WTC11 (cell line): ENCODE measurements around the gene ERC1. TPM values are rescaled to one million over a fixed set of nuclear protein-coding genes. Genes with fewer than 3 reads are reported as not detected.
A peak's percentile ranks its signal among the peaks of the same experiment; 100 is the strongest.

Experiments used
- ATAC-seq: fragments of 200-7000 bp; cut with Tn5 transposase; 2 replicates; pipeline ENCODE4 v1.10.0; 2021; ENCODE audit warnings: mild to moderate bottlenecking, moderate library complexity
- Bru-seq: library from RNA; stranded (reverse); fragments of 400-500 nt; gene quantifications from one replicate; lab custom pipeline; 2021; lab: Mats Ljungman, UMichigan
- CTCF ChIA-PET: fragments of 300-600 bp; sonication (Branson Sonifier 250); formaldehyde crosslinking; loops from one replicate; lab custom pipeline; 2021; ENCODE audit warnings: antibody characterized with exemption; lab: Charles Lee
- POLR2A ChIA-PET: fragments of 350-600 bp; sonication (Branson Sonifier 250); formaldehyde crosslinking; loops from one replicate; lab custom pipeline; 2021; ENCODE audit warnings: antibody characterized with exemption; lab: Charles Lee
- DNase-seq: peaks from one replicate; pipeline ENCODE4 v3.0.0; 2021; ENCODE audit warnings: low spot score
- H3K27ac Mint-ChIP-seq: 2 replicates; pipeline ENCODE4 v1.8.0; 2021; ENCODE audit warnings: mixed read lengths
- H3K27me3 Mint-ChIP-seq: 2 replicates; pipeline ENCODE4 v1.8.0; 2021; ENCODE audit warnings: low read depth, mild to moderate bottlenecking, moderate library complexity, mixed read lengths
- H3K36me3 Mint-ChIP-seq: 2 replicates; pipeline ENCODE4 v1.8.0; 2021; ENCODE audit warnings: mixed read lengths
- H3K4me1 Mint-ChIP-seq: 2 replicates; pipeline ENCODE4 v1.8.0; 2022; ENCODE audit warnings: mixed read lengths
- H3K4me3 Mint-ChIP-seq: 2 replicates; pipeline ENCODE4 v1.8.0; 2021; ENCODE audit warnings: mild to moderate bottlenecking, moderate library complexity, mixed read lengths
- H3K9me3 Mint-ChIP-seq: 2 replicates; pipeline ENCODE4 v1.8.0; 2021; ENCODE audit warnings: mixed read lengths
- ATF1 ChIP-seq: sonication (generic); formaldehyde crosslinking; IDR thresholded peaks from 2 replicates; pipeline ENCODE4 v1.8.1; 2023; ENCODE audit warnings: mild to moderate bottlenecking, moderate library complexity, missing genetic modification reagents
- ATF3 ChIP-seq: sonication (generic); formaldehyde crosslinking; conservative IDR thresholded peaks from 2 replicates; pipeline ENCODE4 v1.8.1; 2022; ENCODE audit warnings: mild to moderate bottlenecking, missing genetic modification reagents
- CDX4 ChIP-seq: fragments of 250-450 bp; sonication (Bioruptor Pico); IDR thresholded peaks from 2 replicates; pipeline ENCODE4 v1.9.0; 2021; ENCODE audit warnings: moderate library complexity, mild to moderate bottlenecking, inconsistent platforms, borderline replicate concordance
- CREM ChIP-seq: sonication (generic); formaldehyde crosslinking; IDR thresholded peaks from 2 replicates; pipeline ENCODE4 v1.8.1; 2022; ENCODE audit warnings: mild to moderate bottlenecking, missing genetic modification reagents, moderate library complexity
- ESRRA ChIP-seq: sonication (generic); formaldehyde crosslinking; IDR thresholded peaks from 2 replicates; pipeline ENCODE4 v1.8.1; 2022; ENCODE audit warnings: mild to moderate bottlenecking, missing genetic modification reagents, borderline replicate concordance
- ETV6 ChIP-seq: sonication (generic); formaldehyde crosslinking; IDR thresholded peaks from 2 replicates; pipeline ENCODE4 v1.8.1; 2022; ENCODE audit warnings: mild to moderate bottlenecking, missing genetic modification reagents
- GABPB1 ChIP-seq: sonication (generic); formaldehyde crosslinking; IDR thresholded peaks from 2 replicates; pipeline ENCODE4 v1.8.1; 2023; ENCODE audit warnings: mild to moderate bottlenecking, missing genetic modification reagents
- GTF2I ChIP-seq: fragments of 250-450 bp; sonication (Bioruptor Pico); conservative IDR thresholded peaks from 2 replicates; pipeline ENCODE4 v1.4.0; 2021; ENCODE audit warnings: mild to moderate bottlenecking
- IRF2 ChIP-seq: sonication (generic); formaldehyde crosslinking; IDR thresholded peaks from 2 replicates; pipeline ENCODE4 v1.8.0; 2022; ENCODE audit warnings: low read depth, missing genetic modification reagents, borderline replicate concordance
- KAT7 ChIP-seq: sonication (generic); formaldehyde crosslinking; IDR thresholded peaks from 2 replicates; pipeline ENCODE4 v1.8.1; 2023; ENCODE audit warnings: missing genetic modification reagents, mild to moderate bottlenecking, borderline replicate concordance
- SMAD4 ChIP-seq: sonication (generic); formaldehyde crosslinking; IDR thresholded peaks from 2 replicates; pipeline ENCODE4 v1.8.0; 2022; ENCODE audit warnings: mild to moderate bottlenecking, missing genetic modification reagents
- SP1 ChIP-seq: sonication (generic); formaldehyde crosslinking; conservative IDR thresholded peaks from 2 replicates; pipeline ENCODE4 v1.8.1; 2022; ENCODE audit warnings: missing genetic modification reagents
- TCF7 ChIP-seq: sonication (generic); formaldehyde crosslinking; IDR thresholded peaks from 2 replicates; pipeline ENCODE4 v1.8.0; 2022; ENCODE audit warnings: mild to moderate bottlenecking, low read depth, missing genetic modification reagents, moderate library complexity
- TEAD1 ChIP-seq: sonication (generic); formaldehyde crosslinking; IDR thresholded peaks from 2 replicates; pipeline ENCODE4 v1.8.0; 2022; ENCODE audit warnings: mild to moderate bottlenecking, missing genetic modification reagents
- TEAD4 ChIP-seq: sonication (generic); formaldehyde crosslinking; IDR thresholded peaks from 2 replicates; pipeline ENCODE4 v1.8.0; 2022; ENCODE audit warnings: mild to moderate bottlenecking, missing genetic modification reagents
- ZBTB43 ChIP-seq: sonication (generic); formaldehyde crosslinking; IDR thresholded peaks from 2 replicates; pipeline ENCODE4 v1.8.1; 2023; ENCODE audit warnings: mild to moderate bottlenecking, missing genetic modification reagents
- ZNF219 ChIP-seq: sonication (generic); formaldehyde crosslinking; IDR thresholded peaks from 2 replicates; pipeline ENCODE4 v1.8.0; 2023; ENCODE audit warnings: missing genetic modification reagents, mild to moderate bottlenecking, borderline replicate concordance
- ZNF416 ChIP-seq: fragments of 250-450 bp; sonication (Bioruptor Pico); IDR thresholded peaks from 2 replicates; pipeline ENCODE4 v1.9.0; 2021; ENCODE audit warnings: mild to moderate bottlenecking, inconsistent platforms
- ZNF423 ChIP-seq: fragments of 250-450 bp; sonication (Bioruptor Pico); IDR thresholded peaks from 2 replicates; pipeline ENCODE4 v2.1.2; 2022; ENCODE audit warnings: mild to moderate bottlenecking, moderate library complexity
- long read RNA-seq, 3 experiments: library from RNA in 1 of 3; library from capped mRNA in 1 of 3; library from polyadenylated mRNA in 1 of 3; unstranded in 2 of 3; stranded (forward) in 1 of 3; transcript quantifications; one replicate each; pipeline ENCODE4 v2.0.0, GENCODE V29; 2021
- total RNA-seq: library from RNA; stranded (reverse); gene quantifications from 3 replicates; pipeline ENCODE4 v1.2.3, GENCODE V29; 2021
- TF ChIP-seq, protein P1 (sequence below): sonication (generic); formaldehyde crosslinking; IDR thresholded peaks from 2 replicates; pipeline ENCODE4 v1.8.1; 2023; ENCODE audit warnings: mild to moderate bottlenecking, missing genetic modification reagents, moderate library complexity
- TF ChIP-seq, protein P2 (sequence below): sonication (generic); formaldehyde crosslinking; IDR thresholded peaks from 2 replicates; pipeline ENCODE4 v1.8.0; 2023; ENCODE audit warnings: mild to moderate bottlenecking, missing genetic modification reagents
- TF ChIP-seq, protein P3 (sequence below): sonication (generic); formaldehyde crosslinking; IDR thresholded peaks from 2 replicates; pipeline ENCODE4 v1.8.1; 2022; ENCODE audit warnings: mild to moderate bottlenecking, moderate library complexity, missing genetic modification reagents
- TF ChIP-seq, protein P4 (sequence below): sonication (generic); formaldehyde crosslinking; IDR thresholded peaks from 2 replicates; pipeline ENCODE4 v1.8.0; 2022; ENCODE audit warnings: mild to moderate bottlenecking, missing genetic modification reagents
- TF ChIP-seq, protein P5 (sequence below): sonication (generic); formaldehyde crosslinking; IDR thresholded peaks from 2 replicates; pipeline ENCODE4 v1.8.1; 2023; ENCODE audit warnings: mild to moderate bottlenecking, moderate library complexity, missing genetic modification reagents

ERC1 gene
- total RNA-seq (42.2 to 51.8 TPM (median 47.5 TPM) in 3 replicates), Bru-seq, nascent RNA (percentile 70 among the genes with signal in this experiment)
- long read RNA-seq, experiment 1, full-length matches to known transcripts, result 14 of 92 reads
- long read RNA-seq, experiment 1, partial matches to known transcripts, result 17 of 92 reads
- long read RNA-seq, experiment 1, other reads (novel, unspliced or antisense), result 61 of 92 reads
- long read RNA-seq, experiment 2, full-length matches to known transcripts, result 2 of 19 reads
- long read RNA-seq, experiment 2, partial matches to known transcripts, result 2 of 19 reads
- long read RNA-seq, experiment 2, other reads (novel, unspliced or antisense), result 15 of 19 reads
- long read RNA-seq, experiment 3, result 0 reads

- peak; percentile 73 for ATAC-seq
- TF ChIP-seq GTF2I (CRISPR knock-in tag) (no peak), TCF7 (CRISPR knock-in tag) (no peak), SP1 (CRISPR knock-in tag) (peak; percentile 73; the same call in 1 of the 2 replicates), ETV6 (CRISPR knock-in tag) (peak; percentile 62; the same call in 1 of the 2 replicates), ZBTB43 (CRISPR knock-in tag) (peak; percentile 79; the same call in 1 of the 2 replicates), CDX4 (CRISPR knock-in tag) (no peak), ZNF416 (CRISPR knock-in tag) (peak; percentile 70; the same call in 1 of the 2 replicates), ZNF423 (peak; percentile 93), ATF1 (CRISPR knock-in tag) (0 out of 2 replicates have a peak, but pooled peaks have one; percentile 9), GABPB1 (CRISPR knock-in tag) (0 out of 2 replicates have a peak, but pooled peaks have one; percentile 9), ZNF219 (CRISPR knock-in tag) (0 out of 2 replicates have a peak, but pooled peaks have one; percentile 1), ESRRA (no peak), CREM (peak; percentile 61; the same call in 1 of the 2 replicates), TEAD4 (CRISPR knock-in tag) (no peak), IRF2 (CRISPR knock-in tag) (no peak), ATF3 (no peak), SMAD4 (no peak), KAT7 (CRISPR knock-in tag) (no peak), TEAD1 (CRISPR knock-in tag) (no peak)
- TF ChIP-seq, protein P1, sequence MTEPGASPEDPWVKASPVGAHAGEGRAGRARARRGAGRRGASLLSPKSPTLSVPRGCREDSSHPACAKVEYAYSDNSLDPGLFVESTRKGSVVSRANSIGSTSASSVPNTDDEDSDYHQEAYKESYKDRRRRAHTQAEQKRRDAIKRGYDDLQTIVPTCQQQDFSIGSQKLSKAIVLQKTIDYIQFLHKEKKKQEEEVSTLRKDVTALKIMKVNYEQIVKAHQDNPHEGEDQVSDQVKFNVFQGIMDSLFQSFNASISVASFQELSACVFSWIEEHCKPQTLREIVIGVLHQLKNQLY, result no peak
- TF ChIP-seq, protein P2, sequence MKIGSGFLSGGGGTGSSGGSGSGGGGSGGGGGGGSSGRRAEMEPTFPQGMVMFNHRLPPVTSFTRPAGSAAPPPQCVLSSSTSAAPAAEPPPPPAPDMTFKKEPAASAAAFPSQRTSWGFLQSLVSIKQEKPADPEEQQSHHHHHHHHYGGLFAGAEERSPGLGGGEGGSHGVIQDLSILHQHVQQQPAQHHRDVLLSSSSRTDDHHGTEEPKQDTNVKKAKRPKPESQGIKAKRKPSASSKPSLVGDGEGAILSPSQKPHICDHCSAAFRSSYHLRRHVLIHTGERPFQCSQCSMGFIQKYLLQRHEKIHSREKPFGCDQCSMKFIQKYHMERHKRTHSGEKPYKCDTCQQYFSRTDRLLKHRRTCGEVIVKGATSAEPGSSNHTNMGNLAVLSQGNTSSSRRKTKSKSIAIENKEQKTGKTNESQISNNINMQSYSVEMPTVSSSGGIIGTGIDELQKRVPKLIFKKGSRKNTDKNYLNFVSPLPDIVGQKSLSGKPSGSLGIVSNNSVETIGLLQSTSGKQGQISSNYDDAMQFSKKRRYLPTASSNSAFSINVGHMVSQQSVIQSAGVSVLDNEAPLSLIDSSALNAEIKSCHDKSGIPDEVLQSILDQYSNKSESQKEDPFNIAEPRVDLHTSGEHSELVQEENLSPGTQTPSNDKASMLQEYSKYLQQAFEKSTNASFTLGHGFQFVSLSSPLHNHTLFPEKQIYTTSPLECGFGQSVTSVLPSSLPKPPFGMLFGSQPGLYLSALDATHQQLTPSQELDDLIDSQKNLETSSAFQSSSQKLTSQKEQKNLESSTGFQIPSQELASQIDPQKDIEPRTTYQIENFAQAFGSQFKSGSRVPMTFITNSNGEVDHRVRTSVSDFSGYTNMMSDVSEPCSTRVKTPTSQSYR (CRISPR knock-in tag), result peak; percentile 71
- TF ChIP-seq, protein P3, sequence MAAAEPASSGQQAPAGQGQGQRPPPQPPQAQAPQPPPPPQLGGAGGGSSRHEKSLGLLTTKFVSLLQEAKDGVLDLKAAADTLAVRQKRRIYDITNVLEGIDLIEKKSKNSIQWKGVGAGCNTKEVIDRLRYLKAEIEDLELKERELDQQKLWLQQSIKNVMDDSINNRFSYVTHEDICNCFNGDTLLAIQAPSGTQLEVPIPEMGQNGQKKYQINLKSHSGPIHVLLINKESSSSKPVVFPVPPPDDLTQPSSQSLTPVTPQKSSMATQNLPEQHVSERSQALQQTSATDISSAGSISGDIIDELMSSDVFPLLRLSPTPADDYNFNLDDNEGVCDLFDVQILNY (CRISPR knock-in tag), result peak; percentile 44; the same call in 1 of the 2 replicates
- TF ChIP-seq, protein P4, sequence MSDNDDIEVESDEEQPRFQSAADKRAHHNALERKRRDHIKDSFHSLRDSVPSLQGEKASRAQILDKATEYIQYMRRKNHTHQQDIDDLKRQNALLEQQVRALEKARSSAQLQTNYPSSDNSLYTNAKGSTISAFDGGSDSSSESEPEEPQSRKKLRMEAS (CRISPR knock-in tag), result peak; percentile 32; the same call in 1 of the 2 replicates
- TF ChIP-seq, protein P5, sequence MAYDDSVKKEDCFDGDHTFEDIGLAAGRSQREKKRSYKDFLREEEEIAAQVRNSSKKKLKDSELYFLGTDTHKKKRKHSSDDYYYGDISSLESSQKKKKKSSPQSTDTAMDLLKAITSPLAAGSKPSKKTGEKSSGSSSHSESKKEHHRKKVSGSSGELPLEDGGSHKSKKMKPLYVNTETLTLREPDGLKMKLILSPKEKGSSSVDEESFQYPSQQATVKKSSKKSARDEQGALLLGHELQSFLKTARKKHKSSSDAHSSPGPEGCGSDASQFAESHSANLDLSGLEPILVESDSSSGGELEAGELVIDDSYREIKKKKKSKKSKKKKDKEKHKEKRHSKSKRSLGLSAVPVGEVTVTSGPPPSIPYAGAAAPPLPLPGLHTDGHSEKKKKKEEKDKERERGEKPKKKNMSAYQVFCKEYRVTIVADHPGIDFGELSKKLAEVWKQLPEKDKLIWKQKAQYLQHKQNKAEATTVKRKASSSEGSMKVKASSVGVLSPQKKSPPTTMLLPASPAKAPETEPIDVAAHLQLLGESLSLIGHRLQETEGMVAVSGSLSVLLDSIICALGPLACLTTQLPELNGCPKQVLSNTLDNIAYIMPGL (CRISPR knock-in tag), result peak; percentile 92; the same call in 1 of the 2 replicates
Measured at GRCh38 chr12:990661-991349, at the start of gene ERC1. TSS of gene ERC1 (plus strand) at chr12:991223. CDS start at chr12:1027904, 36,681 bp downstream.

More at GRCh38 chr12:990661-991349, at the start of gene ERC1:
- Mint-ChIP-seq H3K36me3 (no peaks in the 10 kb centered on the region), H3K27me3 (no peaks in the 10 kb centered on the region), H3K27ac (peak within 1 kb of the TSS; percentile 83), H3K4me1 (peaks cover 26% of the 10 kb centered on the region), H3K9me3 (no peaks in the 10 kb centered on the region), H3K4me3 (peak within 1 kb of the TSS; percentile 88)
- ChIA-PET POLR2A (interaction anchor here (0.6 to 2.9 kb wide), 3 partner anchors 26 to 42 kb away, joined by 3 to 10 read pairs (median 9); partner anchors contain the start of gene RAD52), CTCF (interaction anchor here (0.7 to 3.9 kb wide), 5 partner anchors 41 to 240 kb away, joined by 5 to 27 read pairs (median 5); partner anchors contain the start of gene RAD52)
- peak; percentile 79 for DNase-seq
